Neutrophil (primary cell): ENCODE data around the gene TECTA.

ENCODE experiments used
- H3K27ac ChIP-seq: fragments of 200-600 bp; sonication (generic); 2 replicates; pipeline ENCODE4 v1.5.1; 2016; ENCODE audit warnings: mild to moderate bottlenecking, moderate library complexity
- H3K27me3 ChIP-seq: fragments of 200-600 bp; sonication (generic); 2 replicates; pipeline ENCODE4 v1.6.0; 2016; ENCODE audit warnings: mild to moderate bottlenecking
- H3K36me3 ChIP-seq: fragments of 200-600 bp; sonication (generic); 2 replicates; pipeline ENCODE4 v1.5.1; 2017
- H3K4me1 ChIP-seq, 2 experiments: fragments of 200-600 bp in 1 of 2; sonication (generic) in 1 of 2; 1 replicate in 1 of 2; 2 replicates in 1 of 2; pipeline versions ENCODE4 v1.5.1 to v1.6.1; 2013 to 2016; ENCODE audit warnings: low read depth in 1 of 2, low read length in 1 of 2, mild to moderate bottlenecking in 1 of 2, moderate library complexity in 1 of 2; ENCODE audit not compliant: control insufficient read depth in 1 of 2, insufficient read depth in 1 of 2
- H3K4me3 ChIP-seq, 2 experiments: fragments of 200-600 bp in 1 of 2; sonication (generic) in 1 of 2; 1 replicate in 1 of 2; 2 replicates in 1 of 2; pipeline ENCODE4 v1.5.1; 2013 to 2016; ENCODE audit warnings: low read depth in 1 of 2, low read length in 1 of 2, mild to moderate bottlenecking in 1 of 2, moderate library complexity in 1 of 2
- H3K9me3 ChIP-seq: fragments of 200-600 bp; sonication (generic); 2 replicates; pipeline ENCODE4 v1.5.1; 2016
- TF ChIP-seq, protein P1 (sequence below): fragments of 200-600 bp; sonication (generic); IDR thresholded peaks from 2 replicates; pipeline ENCODE4 v1.5.1; 2016; ENCODE audit warnings: antibody characterized with exemption

The TECTA gene

DNA sequence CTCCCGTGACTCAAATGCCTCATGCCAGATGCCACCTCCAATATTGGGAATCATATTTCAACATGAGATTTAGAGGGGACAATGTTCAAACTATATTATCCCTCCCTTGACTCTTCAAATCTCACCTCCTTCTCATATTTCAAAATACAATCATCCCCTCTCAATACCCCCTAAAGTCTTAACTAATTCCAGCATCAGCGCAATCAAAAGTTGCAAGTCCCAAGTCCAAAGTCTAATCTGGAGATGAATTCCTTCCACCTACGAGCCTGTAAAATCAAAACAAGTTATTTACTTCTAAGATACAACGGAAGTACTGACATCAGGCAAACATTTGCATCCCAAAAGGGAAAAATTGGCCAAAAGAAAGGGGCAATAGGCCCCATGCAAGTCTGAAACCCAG lies 124.3 kb downstream of the TECTA start:
- Histone ChIP-seq H3K9me3 (no peaks in the 10 kb centered on the region), H3K4me3 (no peak overlapping the region), H3K4me1 (no peaks in the 10 kb centered on the region), H3K27me3 (peaks cover 40% of the 10 kb centered on the region), H3K27ac (no peak overlapping the region), H3K36me3 (no peaks in the 10 kb centered on the region)
- TF ChIP-seq, protein P1, sequence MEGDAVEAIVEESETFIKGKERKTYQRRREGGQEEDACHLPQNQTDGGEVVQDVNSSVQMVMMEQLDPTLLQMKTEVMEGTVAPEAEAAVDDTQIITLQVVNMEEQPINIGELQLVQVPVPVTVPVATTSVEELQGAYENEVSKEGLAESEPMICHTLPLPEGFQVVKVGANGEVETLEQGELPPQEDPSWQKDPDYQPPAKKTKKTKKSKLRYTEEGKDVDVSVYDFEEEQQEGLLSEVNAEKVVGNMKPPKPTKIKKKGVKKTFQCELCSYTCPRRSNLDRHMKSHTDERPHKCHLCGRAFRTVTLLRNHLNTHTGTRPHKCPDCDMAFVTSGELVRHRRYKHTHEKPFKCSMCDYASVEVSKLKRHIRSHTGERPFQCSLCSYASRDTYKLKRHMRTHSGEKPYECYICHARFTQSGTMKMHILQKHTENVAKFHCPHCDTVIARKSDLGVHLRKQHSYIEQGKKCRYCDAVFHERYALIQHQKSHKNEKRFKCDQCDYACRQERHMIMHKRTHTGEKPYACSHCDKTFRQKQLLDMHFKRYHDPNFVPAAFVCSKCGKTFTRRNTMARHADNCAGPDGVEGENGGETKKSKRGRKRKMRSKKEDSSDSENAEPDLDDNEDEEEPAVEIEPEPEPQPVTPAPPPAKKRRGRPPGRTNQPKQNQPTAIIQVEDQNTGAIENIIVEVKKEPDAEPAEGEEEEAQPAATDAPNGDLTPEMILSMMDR = no peak

DNA sequence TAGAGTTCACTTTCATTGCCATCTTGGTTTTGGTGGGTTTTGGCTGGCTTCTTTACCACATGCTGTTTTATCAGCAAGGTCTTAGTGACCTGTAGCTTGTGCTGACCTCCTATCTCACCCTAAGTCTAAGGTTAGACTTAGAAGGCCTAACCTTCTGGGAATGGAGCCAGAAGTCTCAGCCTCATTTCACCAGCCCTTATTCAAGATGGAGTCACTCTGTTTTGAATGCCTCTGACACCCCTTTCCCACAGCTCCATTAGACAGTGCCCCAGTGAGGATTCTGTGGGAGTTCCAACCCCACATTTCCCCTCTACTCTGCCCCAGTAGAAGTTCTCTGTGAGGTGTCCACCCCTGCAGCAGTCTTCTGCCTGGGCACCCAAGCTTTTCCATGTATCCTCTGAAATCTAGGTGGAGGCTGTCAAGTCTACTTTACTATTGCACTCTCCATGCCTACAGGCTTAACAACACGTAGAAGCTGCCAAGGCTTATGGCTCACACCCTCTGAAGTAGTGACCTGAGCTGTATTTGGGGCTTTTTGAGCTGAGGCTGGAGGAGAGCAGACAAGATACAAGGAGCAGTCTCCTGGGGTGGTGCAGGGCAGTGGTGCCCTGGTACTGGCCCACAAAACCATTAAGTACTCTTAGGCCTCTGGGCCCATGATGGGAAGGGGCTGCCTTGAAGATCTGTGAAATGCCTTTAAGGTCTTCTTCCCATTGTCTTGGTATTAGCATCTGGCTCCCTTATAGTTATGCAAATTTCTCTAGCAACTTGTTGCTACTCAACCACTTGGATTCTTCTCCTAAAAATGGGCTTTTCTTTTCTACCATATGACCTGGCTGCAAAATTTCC lies 125.6 kb downstream of the TECTA start:
- peaks cover 31% of the 10 kb centered on the region for H3K27me3 ChIP-seq
- TF ChIP-seq, protein P1 = no peak

DNA sequence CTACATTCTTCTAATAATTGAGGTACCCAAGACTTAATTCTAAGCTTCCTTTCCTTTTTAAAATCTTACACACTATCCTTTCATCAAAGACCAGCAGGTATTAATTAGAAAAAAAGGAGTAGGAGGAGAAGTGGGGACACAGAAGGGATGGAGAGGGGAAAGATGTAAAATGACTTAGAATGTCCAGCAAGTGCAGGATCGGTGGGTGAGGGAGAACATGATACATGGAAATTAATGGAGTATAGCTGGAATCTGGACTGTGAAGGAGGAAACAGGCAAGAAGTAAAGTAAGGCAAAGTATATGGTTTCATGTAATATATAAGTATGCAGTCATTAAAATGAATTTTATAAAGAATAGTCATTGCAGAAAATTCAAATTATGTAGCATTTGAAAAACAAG lies 127.8 kb downstream of the TECTA start:
- Histone ChIP-seq H3K4me3 (no peak overlapping the region), H3K27me3 (peaks cover 23% of the 10 kb centered on the region)
- TF ChIP-seq, protein P1 = no peak

More for the DNA sequence above, 125.6 kb downstream of the TECTA start:
- no peak overlapping the region for H3K27ac ChIP-seq
- H3K4me3 ChIP-seq = no peak overlapping the region
- H3K9me3 ChIP-seq = no peaks in the 10 kb centered on the region
- H3K36me3 ChIP-seq = no peaks in the 10 kb centered on the region
- no peaks in the 10 kb centered on the region for H3K4me1 ChIP-seq

DNA sequence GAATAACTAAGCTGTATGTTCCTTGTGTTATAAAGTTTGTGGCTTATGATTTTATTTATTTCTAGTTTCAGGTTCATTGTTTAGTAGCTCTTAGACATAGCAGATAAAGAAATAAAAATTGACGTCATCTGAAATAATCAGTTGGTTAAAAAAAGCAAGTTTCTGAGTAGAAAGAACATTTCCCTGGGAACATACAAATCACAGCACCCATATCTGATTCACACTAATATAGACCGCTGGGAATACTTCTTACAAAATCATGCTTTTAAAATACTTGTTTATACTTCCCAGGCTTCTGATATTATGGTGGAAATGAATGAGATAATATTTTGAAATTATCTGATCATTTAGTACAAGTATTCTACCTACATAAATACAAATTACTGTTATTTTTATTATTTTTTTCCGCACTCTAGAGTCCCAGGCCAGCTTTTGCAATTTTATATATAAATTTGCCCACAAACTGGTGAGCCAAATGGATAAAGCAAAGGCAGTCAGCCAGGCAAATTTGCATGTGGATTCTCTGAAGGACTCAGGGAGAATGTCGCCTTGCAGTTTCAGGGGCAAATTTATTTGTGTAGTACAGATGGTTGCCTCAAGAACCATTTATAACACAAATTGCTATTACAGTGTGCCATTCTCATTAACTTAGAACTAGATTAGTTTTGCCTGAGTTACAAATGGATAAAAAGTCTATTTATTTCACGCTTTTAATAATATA lies 128.6 kb downstream of the TECTA start:
- Histone ChIP-seq H3K27ac (no peak overlapping the region), H3K4me3 (no peak overlapping the region), H3K27me3 (peaks cover 27% of the 10 kb centered on the region), H3K9me3 (no peaks in the 10 kb centered on the region), H3K4me1 (no peaks in the 10 kb centered on the region), H3K36me3 (no peaks in the 10 kb centered on the region)
- TF ChIP-seq, protein P1 = no peak

More for the DNA sequence above, 127.8 kb downstream of the TECTA start:
- no peaks in the 10 kb centered on the region for H3K4me1 ChIP-seq
- H3K27ac ChIP-seq = no peak overlapping the region
- no peaks in the 10 kb centered on the region for H3K36me3 ChIP-seq
- no peaks in the 10 kb centered on the region for H3K9me3 ChIP-seq

DNA sequence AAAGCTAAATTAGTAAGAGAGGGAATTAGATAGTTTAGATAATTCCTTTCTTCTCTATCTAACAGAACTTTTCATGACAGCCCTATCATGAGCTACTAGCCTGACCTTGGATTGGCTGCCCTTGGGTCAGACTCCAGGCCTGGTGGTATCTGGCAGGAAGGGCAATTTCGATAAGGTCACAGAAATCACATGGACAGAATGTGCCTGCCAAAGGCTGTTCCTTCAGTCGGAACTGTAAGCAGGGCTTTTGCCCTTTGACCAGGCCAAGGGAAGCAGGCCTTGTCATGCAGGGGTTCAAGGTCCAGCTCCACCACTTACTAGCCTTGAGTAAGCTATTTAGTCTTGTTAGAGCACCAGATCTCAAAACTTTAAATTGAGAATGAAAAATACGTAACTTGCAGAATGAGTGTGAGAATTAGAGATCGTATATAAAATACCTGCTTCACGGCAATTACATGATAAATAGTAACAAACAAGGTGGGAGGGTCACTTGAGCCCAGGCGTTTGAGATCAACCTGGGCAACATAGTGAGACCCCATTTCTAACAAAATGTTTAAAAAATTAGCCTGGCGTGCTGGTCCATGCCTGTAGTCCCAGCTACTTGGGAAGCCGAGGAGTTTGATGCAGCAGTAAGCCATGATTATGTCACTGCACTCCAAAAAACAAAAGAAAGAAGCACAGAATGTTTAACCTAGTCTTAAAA lies 130.7 kb downstream of the TECTA start:
- H3K27me3 ChIP-seq = peaks cover 42% of the 10 kb centered on the region
- no peak overlapping the region for H3K4me3 ChIP-seq
- no peaks in the 10 kb centered on the region for H3K9me3 ChIP-seq
- H3K27ac ChIP-seq = no peak overlapping the region
- no peaks in the 10 kb centered on the region for H3K4me1 ChIP-seq
- no peaks in the 10 kb centered on the region for H3K36me3 ChIP-seq
- TF ChIP-seq, protein P1 = no peak
